Psoas muscle (tissue), 8 donors: Measurements from ENCODE around the gene C4BPA. TPM values are rescaled to one million over a fixed set of nuclear protein-coding genes. Genes with fewer than 3 reads are reported as not detected.

Source experiments
- ATAC-seq, 4 donors: fragments of 200-7000 bp; cut with Tn5 transposase; one replicate each; pipeline ENCODE4 v1.9.1; 2020; ENCODE audit warnings: moderate library complexity in 3 of 4, mild to moderate bottlenecking in 2 of 4
- DNase-seq, 2 donors: peaks; one replicate each; pipeline ENCODE4 v3.0.0-alpha.2; 2020
- H3K27ac ChIP-seq: fragments of 200-600 bp; one replicate; pipeline ENCODE4 v1.8.0; 2022
- H3K27me3 ChIP-seq, 3 donors: fragments of 200-600 bp in 1 of 3; one replicate each; pipeline versions ENCODE4 v1.6.1 to v1.8.0; 2013 to 2022; ENCODE audit warnings: low read length in 2 of 3, mild to moderate bottlenecking in 2 of 3, moderate library complexity in 1 of 3; ENCODE audit not compliant: insufficient read depth in 3 of 3
- H3K36me3 ChIP-seq, 2 donors: fragments of 200-600 bp in 1 of 2; one replicate each; pipeline versions ENCODE4 v1.6.1 to v1.8.0; 2013 to 2022; ENCODE audit warnings: low read depth in 1 of 2, mild to moderate bottlenecking in 1 of 2, moderate library complexity in 1 of 2; ENCODE audit not compliant: insufficient read depth in 1 of 2
- H3K4me1 ChIP-seq: fragments of 200-600 bp; one replicate; pipeline ENCODE4 v1.8.0; 2022
- H3K4me3 ChIP-seq: fragments of 200-600 bp; one replicate; pipeline ENCODE4 v1.8.0; 2022; ENCODE audit warnings: mild to moderate bottlenecking
- H3K9me3 ChIP-seq: fragments of 200-600 bp; one replicate; pipeline ENCODE4 v1.8.0; 2022
- WGBS, 3 donors: extraction: QIAGEN DNeasy Blood & Tissue Kit; methylation state at CpG; one replicate each; pipeline versions ENCODE4 v1.1.6 to v1.1.7; 2013; 5-methylcytosine and 5-hydroxymethylcytosine counted together
- intact Hi-C, 2 donors: fragments of 100-400 bp; cut with DNase I; formaldehyde crosslinking; loops; one replicate each; pipeline versions ENCODE4 v1.11.0 to v1.14.2; 2022
- polyA plus RNA-seq, 3 donors: library from polyadenylated mRNA; stranded (reverse); fragments of 200-250 nt; gene quantifications; one replicate each; pipeline ENCODE4 v1.2.3, GENCODE V29; 2013
- total RNA-seq, 4 donors: library from RNA; stranded (reverse); fragmentation: NEBNext Ultra II Directional in 2 of 4; extraction: Animal tissue kit (Norgen Biotek cat#: 25700) in 2 of 4; gene quantifications; one replicate each; pipeline versions ENCODE4 v1.2.1 to v1.2.4, GENCODE V29; 2021 to 2023
- TF ChIP-seq, protein P1 (sequence below): fragments of 200-600 bp; IDR thresholded peaks from one replicate; pipeline ENCODE4 v1.8.0; 2022; ENCODE audit warnings: antibody characterized with exemption
- donor health status: healthy with polysubstance abuse.
- donor health status: DM: no; HTN: no; CAD: no; lungs with moderate emphysema.
- donor health status: Bipolar disorder and iron deficiency.
- donor health status: healthy.
- donor health status: DM: yes; HTN: yes; CAD: no.
- donor health status: DM: no; HTN: no; CAD: no.
- donor health status: DM: no; HTN: no; CAD: no.
- donor health status: DM: yes; HTN: yes; CAD: no.

The C4BPA gene
- total and polyA plus RNA-seq, 7 donors, result 0.15 TPM; not detected in 6

DNA sequence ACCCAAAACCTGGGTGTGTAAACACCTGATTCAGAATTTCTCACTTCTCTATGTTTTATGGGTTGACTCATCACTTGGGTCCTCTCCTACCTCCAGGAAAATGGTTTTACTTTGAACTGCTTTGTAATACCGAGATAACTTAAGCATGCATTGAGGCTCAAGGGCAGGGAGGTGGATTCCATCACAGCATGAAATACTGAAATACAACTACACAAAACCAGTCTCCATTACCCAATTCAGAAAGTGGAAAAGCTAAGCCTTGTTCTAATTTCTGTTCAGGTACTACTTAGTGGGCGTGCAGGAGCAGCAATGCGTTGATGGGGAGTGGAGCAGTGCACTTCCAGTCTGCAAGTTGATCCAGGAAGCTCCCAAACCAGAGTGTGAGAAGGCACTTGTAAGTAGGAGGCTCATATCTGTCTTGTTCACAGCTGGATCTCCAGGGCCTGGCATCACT, 6.1 kb upstream of the C4BPA start:
- intact Hi-C loops, result no loop called here
- H3K9me3 ChIP-seq, result no peaks in the 10 kb centered on the region
- WGBS, 3 donors, result 90 to 95% (median 92%) methylated on average over 3 of the region's 3 CpGs
- TF ChIP-seq, protein P1, sequence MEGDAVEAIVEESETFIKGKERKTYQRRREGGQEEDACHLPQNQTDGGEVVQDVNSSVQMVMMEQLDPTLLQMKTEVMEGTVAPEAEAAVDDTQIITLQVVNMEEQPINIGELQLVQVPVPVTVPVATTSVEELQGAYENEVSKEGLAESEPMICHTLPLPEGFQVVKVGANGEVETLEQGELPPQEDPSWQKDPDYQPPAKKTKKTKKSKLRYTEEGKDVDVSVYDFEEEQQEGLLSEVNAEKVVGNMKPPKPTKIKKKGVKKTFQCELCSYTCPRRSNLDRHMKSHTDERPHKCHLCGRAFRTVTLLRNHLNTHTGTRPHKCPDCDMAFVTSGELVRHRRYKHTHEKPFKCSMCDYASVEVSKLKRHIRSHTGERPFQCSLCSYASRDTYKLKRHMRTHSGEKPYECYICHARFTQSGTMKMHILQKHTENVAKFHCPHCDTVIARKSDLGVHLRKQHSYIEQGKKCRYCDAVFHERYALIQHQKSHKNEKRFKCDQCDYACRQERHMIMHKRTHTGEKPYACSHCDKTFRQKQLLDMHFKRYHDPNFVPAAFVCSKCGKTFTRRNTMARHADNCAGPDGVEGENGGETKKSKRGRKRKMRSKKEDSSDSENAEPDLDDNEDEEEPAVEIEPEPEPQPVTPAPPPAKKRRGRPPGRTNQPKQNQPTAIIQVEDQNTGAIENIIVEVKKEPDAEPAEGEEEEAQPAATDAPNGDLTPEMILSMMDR, result no peak
- H3K27me3 ChIP-seq, result peaks cover 0 to 5% (median 0%) of the 10 kb centered on the region in 3 donors
- no peak overlapping the region for H3K4me3 ChIP-seq
- H3K4me1 ChIP-seq, result no peaks in the 10 kb centered on the region
- ATAC-seq (no peak), DNase-seq (no peak)
- H3K36me3 ChIP-seq, result no peaks in the 10 kb centered on the region
- H3K27ac ChIP-seq, result no peak overlapping the region

DNA sequence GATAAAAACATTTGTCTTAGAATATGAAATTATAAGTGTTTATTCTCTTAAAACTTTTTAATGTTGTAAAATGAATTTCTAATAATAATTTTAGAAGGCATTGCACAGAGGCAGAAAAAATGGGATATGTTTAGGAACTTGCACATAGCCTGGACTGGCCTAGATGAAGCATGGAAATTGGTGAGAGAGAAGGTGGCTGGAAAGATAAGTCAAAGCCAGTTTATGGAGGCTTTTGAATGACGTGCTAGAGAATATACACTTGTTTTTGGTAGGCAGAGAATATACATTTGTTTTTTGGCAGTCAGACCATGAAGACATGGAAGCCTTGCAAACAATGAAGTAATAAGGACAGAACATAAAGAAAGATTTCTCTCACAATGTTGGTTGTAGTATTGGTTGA, 2.3 kb upstream of the C4BPA start:
- DNase-seq (no peak), ATAC-seq (no peak)
- H3K9me3 ChIP-seq, result no peaks in the 10 kb centered on the region
- H3K27ac ChIP-seq, result no peak overlapping the region
- no peaks in the 10 kb centered on the region for H3K4me1 ChIP-seq
- intact Hi-C loops, result no loop called here
- H3K27me3 ChIP-seq, result peaks cover 0 to 6% (median 0%) of the 10 kb centered on the region in 3 donors
- no peaks in the 10 kb centered on the region for H3K36me3 ChIP-seq
- TF ChIP-seq, protein P1, result no peak
- 71 to 79% (median 76%) methylated on average over 1 of the region's 1 CpG for WGBS, 3 donors
- no peak overlapping the region for H3K4me3 ChIP-seq

DNA sequence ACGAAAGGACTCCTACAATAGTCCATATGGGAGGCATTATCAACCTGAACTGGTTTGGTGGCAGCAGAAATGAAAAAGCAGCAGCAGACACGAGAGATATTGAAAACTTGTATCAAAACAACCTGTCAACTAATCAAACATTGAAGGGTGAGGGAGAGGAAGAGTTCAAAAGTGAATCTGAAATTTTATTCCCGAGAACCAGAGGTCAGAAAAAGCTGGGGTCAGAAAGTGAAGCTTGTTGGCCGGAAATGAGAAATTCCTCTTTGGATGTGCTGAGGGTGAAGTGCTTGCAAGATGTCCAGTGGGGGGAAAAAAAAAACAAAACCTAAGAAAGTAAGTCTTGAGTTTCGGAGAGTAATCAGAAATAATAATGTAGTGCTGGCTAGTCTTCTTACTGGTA, 1.9 kb upstream of the C4BPA start:
- 61 to 76% (median 66%) methylated on average over 5 of the region's 5 CpGs for WGBS, 3 donors
- no peaks in the 10 kb centered on the region for H3K4me1 ChIP-seq
- DNase-seq (no peak), ATAC-seq (no peak)
- no peaks in the 10 kb centered on the region for H3K36me3 ChIP-seq
- H3K27me3 ChIP-seq, result peaks cover 0 to 9% (median 0%) of the 10 kb centered on the region in 3 donors
- H3K9me3 ChIP-seq, result no peaks in the 10 kb centered on the region
- TF ChIP-seq, protein P1, result no peak
- H3K4me3 ChIP-seq, result no peak overlapping the region
- intact Hi-C loops, result no loop called here
- no peak overlapping the region for H3K27ac ChIP-seq

DNA sequence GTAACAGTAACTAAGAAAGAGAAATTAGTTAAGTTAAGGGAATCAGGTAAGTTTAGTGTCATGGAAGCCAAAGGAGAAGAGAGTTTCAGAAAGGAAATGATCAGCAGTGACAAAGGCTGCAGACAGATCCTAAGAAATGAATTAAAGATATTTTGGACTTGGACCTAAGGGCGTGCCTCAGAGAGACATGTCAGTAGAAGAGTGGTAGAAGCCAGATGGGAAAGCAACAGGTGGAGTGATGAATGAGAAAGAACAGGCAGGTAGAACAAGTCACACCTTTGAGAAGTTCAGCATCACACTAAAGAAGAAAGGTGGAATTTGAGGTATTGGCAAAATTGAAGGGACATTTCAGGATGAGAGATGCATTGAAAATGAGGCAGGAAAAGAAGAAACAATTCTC, 1.4 kb upstream of the C4BPA start:
- TF ChIP-seq, protein P1, result no peak
- H3K4me3 ChIP-seq, result no peak overlapping the region
- no peaks in the 10 kb centered on the region for H3K36me3 ChIP-seq
- H3K4me1 ChIP-seq, result no peaks in the 10 kb centered on the region
- WGBS, 3 donors, result 72 to 94% (median 81%) methylated on average over 1 of the region's 1 CpG
- no peak overlapping the region for H3K27ac ChIP-seq
- intact Hi-C loops, result no loop called here
- peaks cover 0 to 9% (median 0%) of the 10 kb centered on the region in 3 donors for H3K27me3 ChIP-seq
- DNase-seq, result no peak
- H3K9me3 ChIP-seq, result no peaks in the 10 kb centered on the region
- no peak for ATAC-seq

DNA sequence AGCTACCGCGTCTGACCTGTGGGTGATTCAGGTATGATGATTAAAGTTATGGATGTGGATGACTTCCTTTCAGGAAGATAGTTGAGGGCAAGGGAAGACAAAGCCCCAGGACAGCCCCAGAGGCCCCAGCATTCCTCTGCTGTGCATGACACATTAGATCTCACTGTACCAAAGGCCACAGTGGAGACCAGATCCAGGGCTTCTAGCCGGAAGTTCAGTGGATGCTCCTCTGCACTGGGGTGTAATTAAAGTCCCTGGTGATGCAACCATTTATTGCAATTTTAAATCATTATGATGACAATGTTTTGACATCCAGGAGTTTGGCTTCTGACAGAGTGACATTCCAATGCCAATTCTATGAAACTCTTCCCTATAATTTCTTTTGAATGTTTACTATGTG, 5.0 kb downstream of the C4BPA start:
- H3K27ac ChIP-seq, result no peak overlapping the region
- no peaks in the 10 kb centered on the region for H3K4me1 ChIP-seq
- no peak for ATAC-seq
- WGBS, 3 donors, result 68 to 83% (median 76%) methylated on average over 3 of the region's 3 CpGs
- H3K27me3 ChIP-seq, result peaks cover 0 to 7% (median 0%) of the 10 kb centered on the region in 3 donors
- DNase-seq, result no peak
- H3K36me3 ChIP-seq, result no peaks in the 10 kb centered on the region
- intact Hi-C loops, result no loop called here
- H3K4me3 ChIP-seq, result no peak overlapping the region
- TF ChIP-seq, protein P1, result no peak
- no peaks in the 10 kb centered on the region for H3K9me3 ChIP-seq
